CD8-positive, alpha-beta memory T cell (primary cell): Measurements from ENCODE around the gene ZFHX2. TPM values are rescaled to one million over a fixed set of nuclear protein-coding genes. Genes with fewer than 3 reads are reported as not detected.

Experiments used
- CTCF ChIA-PET: fragments of 350-600 bp; sonication (Branson Sonifier 250); formaldehyde crosslinking; loops from one replicate; lab custom pipeline; 2021; ENCODE audit warnings: antibody characterized with exemption; lab: Charles Lee
- POLR2A ChIA-PET: fragments of 350-600 bp; sonication (Branson Sonifier 250); formaldehyde crosslinking; loops from one replicate; lab custom pipeline; 2021; ENCODE audit warnings: antibody characterized with exemption; lab: Charles Lee
- DNase-seq, 5 donors: peaks; one replicate each; pipeline versions ENCODE4 v3.0.0 to v3.0.0-alpha.2; 2020 to 2022; ENCODE audit warnings: mixed read lengths in 1 of 5
- H3K27ac ChIP-seq: one replicate; pipeline ENCODE4 v1.7.0; 2013; ENCODE audit warnings: low read depth, mild to moderate bottlenecking, low read length, moderate library complexity
- H3K27me3 ChIP-seq: 2 replicates; pipeline ENCODE4 v1.7.0; 2013; ENCODE audit warnings: low read length, mild to moderate bottlenecking; ENCODE audit not compliant: insufficient read depth, poor library complexity, severe bottlenecking
- H3K36me3 ChIP-seq: 2 replicates; pipeline ENCODE4 v1.7.0; 2013; ENCODE audit warnings: mild to moderate bottlenecking, low read length, moderate library complexity; ENCODE audit not compliant: insufficient read depth
- H3K4me1 ChIP-seq: 2 replicates; pipeline ENCODE4 v1.7.0; 2013; ENCODE audit warnings: mild to moderate bottlenecking, low read length, moderate library complexity; ENCODE audit not compliant: insufficient read depth
- H3K4me3 ChIP-seq: 2 replicates; pipeline ENCODE4 v1.7.0; 2013; ENCODE audit warnings: mild to moderate bottlenecking, low read length
- H3K9me3 ChIP-seq: 2 replicates; pipeline ENCODE4 v1.7.0; 2013; ENCODE audit warnings: mild to moderate bottlenecking, low read length
- H3K27ac Mint-ChIP-seq, 8 donors: one replicate each; pipeline ENCODE4 v1.8.0; 2020 to 2021; ENCODE audit warnings: mixed read lengths in 8 of 8, mild to moderate bottlenecking in 6 of 8, inconsistent platforms in 3 of 8, moderate library complexity in 3 of 8
- H3K27me3 Mint-ChIP-seq, 2 donors: one replicate each; pipeline ENCODE4 v1.8.0; 2020 to 2021; ENCODE audit warnings: mixed read lengths in 2 of 2, mild to moderate bottlenecking in 1 of 2, moderate library complexity in 1 of 2
- H3K36me3 Mint-ChIP-seq, 3 donors: one replicate each; pipeline ENCODE4 v1.8.0; 2020 to 2021; ENCODE audit warnings: mixed read lengths in 3 of 3, inconsistent platforms in 1 of 3, mild to moderate bottlenecking in 1 of 3
- H3K4me1 Mint-ChIP-seq, 3 donors: one replicate each; pipeline ENCODE4 v1.8.0; 2020 to 2021; ENCODE audit warnings: mixed read lengths in 3 of 3, inconsistent platforms in 1 of 3, mild to moderate bottlenecking in 1 of 3
- H3K4me3 Mint-ChIP-seq, 7 donors: one replicate each; pipeline ENCODE4 v1.8.0; 2020 to 2021; ENCODE audit warnings: mixed read lengths in 7 of 7, mild to moderate bottlenecking in 6 of 7, moderate library complexity in 4 of 7, inconsistent platforms in 2 of 7
- H3K9me3 Mint-ChIP-seq, 5 donors: one replicate each; pipeline ENCODE4 v1.8.0; 2020 to 2022; ENCODE audit warnings: mixed read lengths in 5 of 5, mild to moderate bottlenecking in 3 of 5, moderate library complexity in 2 of 5, inconsistent platforms in 1 of 5
- polyA plus RNA-seq: library from polyadenylated mRNA; unstranded; fragments of 300-500 nt; fragmentation: Illumina TruSeq; gene quantifications from one replicate; pipeline ENCODE4 v1.2.3, GENCODE V29; 2021
- total RNA-seq, 2 experiments: library from RNA; stranded (reverse); gene quantifications; one replicate each; pipeline ENCODE4 v1.2.3, GENCODE V29; 2021

The ZFHX2 gene
- total and polyA plus RNA-seq, 3 experiments from 2014 or later = 2.4 to 2.5 TPM; not detected in 1

- Histone ChIP-seq H3K9me3 (no peaks in the 10 kb centered on the region), H3K4me3 (no peak overlapping the region), H3K36me3 (no peaks in the 10 kb centered on the region), H3K27ac (no peak overlapping the region), H3K27me3 (no peaks in the 10 kb centered on the region), H3K4me1 (no peaks in the 10 kb centered on the region)
- no peak for DNase-seq
- CTCF ChIA-PET = interaction anchor here (1.5 kb wide), 1 partner anchor 34 kb away, joined by 3 read pairs; no protein-coding TSS in a partner anchor
- no peak overlapping the region for H3K4me3 Mint-ChIP-seq
- H3K9me3 Mint-ChIP-seq = no peaks in the 10 kb centered on the region
- no peaks in the 10 kb centered on the region for H3K4me1 Mint-ChIP-seq
- H3K27ac Mint-ChIP-seq = peak overlapping the region in 1 of 8 donors; percentile 12
- no peaks in the 10 kb centered on the region for H3K27me3 Mint-ChIP-seq
- POLR2A ChIA-PET = no interaction called here
- no peaks in the 10 kb centered on the region for H3K36me3 Mint-ChIP-seq
Observed at GRCh38 chr14:23524954-23525353, 26.6 kb downstream of the ZFHX2 start.

DNA sequence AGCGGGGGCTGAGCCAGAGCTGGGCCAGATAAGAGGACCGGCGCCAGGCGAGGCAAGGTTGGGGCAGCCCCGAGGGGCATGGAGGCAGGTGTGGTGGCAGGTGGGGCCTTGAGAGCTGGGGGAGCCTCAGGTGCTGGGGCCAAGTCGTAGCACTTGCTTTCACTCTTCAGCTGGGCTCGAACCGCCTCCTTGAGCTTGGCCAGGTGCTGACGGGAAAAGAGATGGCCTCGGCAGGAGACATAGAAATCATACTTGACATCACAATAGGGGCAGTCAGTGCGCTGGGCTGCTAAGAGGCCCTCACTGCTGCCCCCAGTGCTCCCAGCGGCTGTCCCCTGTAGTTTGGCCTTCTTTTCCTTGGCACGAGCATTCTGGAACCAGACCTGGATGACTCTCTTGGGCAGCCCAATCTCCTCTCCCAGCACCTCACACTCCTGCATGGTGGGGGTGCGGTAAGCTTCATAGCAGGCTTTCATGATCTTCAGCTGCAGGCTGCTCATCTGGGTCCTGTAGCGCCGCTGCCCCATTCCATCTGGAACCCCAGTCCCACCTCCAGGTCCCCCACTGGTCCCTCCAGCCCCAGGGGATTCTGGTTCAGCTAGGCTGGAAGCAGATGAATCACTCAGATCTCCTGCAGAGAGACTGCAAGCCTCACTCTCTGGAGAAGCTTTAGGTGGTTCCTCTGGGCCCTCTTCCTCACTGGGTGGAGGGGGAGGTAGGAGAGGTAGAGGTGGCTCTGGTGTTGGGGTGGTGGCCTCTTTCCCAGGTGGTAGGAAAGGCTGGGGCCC, 28.1 kb downstream of the ZFHX2 start:
- ChIA-PET POLR2A (no interaction called here), CTCF (no interaction called here)
- no peak for DNase-seq
- H3K27ac Mint-ChIP-seq = no peak overlapping the region
- peaks cover 0 to 4% (median 0%) of the 10 kb centered on the region in 3 donors for H3K36me3 Mint-ChIP-seq
- no peaks in the 10 kb centered on the region for H3K27me3 ChIP-seq
- H3K4me3 Mint-ChIP-seq = no peak overlapping the region
- no peaks in the 10 kb centered on the region for H3K9me3 ChIP-seq
- H3K27me3 Mint-ChIP-seq = no peaks in the 10 kb centered on the region
- H3K36me3 ChIP-seq = no peaks in the 10 kb centered on the region
- no peak overlapping the region for H3K4me3 ChIP-seq
- H3K4me1 Mint-ChIP-seq = no peaks in the 10 kb centered on the region
- H3K4me1 ChIP-seq = no peaks in the 10 kb centered on the region
- no peak overlapping the region for H3K27ac ChIP-seq
- H3K9me3 Mint-ChIP-seq = no peaks in the 10 kb centered on the region

DNA sequence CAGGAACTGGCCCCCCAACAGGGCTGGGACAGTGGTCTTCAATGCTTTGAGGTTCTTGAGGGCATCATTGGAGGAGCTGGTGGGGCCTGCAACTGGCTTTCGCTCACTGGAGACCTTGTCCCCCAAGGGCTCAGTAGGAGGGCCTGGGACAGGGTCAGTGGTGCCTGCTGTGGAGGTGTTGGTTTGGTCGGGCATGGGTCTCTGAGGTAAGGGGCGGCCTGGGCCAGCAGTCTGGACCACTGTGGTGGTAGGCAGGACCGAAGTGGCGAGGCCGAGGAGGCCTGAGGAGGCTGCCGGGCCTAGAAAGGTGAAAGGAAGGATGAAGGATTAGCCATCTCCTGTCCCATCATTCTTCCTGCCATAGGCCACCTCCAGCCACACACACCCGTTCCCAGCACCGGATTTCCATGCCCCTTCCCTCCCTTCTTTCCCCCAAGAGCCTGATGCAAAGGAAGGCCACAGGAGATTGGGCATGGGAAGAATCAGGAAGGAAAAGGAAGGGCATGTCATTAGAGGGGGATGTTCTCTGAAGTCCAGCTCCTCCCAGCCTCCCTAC, 28.8 kb downstream of the ZFHX2 start:
- CTCF ChIA-PET = no interaction called here
- peak overlapping the region in 2 of 8 donors; percentile 17 to 60 for H3K27ac Mint-ChIP-seq
- Histone ChIP-seq H3K4me3 (no peak overlapping the region), H3K27me3 (no peaks in the 10 kb centered on the region), H3K4me1 (no peaks in the 10 kb centered on the region), H3K36me3 (no peaks in the 10 kb centered on the region), H3K9me3 (no peaks in the 10 kb centered on the region), H3K27ac (no peak overlapping the region)
- H3K27me3 Mint-ChIP-seq = no peaks in the 10 kb centered on the region
- H3K4me1 Mint-ChIP-seq = no peaks in the 10 kb centered on the region
- no peaks in the 10 kb centered on the region for H3K9me3 Mint-ChIP-seq
- DNase-seq = no peak
- POLR2A ChIA-PET = no interaction called here
- no peak overlapping the region for H3K4me3 Mint-ChIP-seq
- H3K36me3 Mint-ChIP-seq = peaks cover 0 to 4% (median 0%) of the 10 kb centered on the region in 3 donors

- POLR2A ChIA-PET = no interaction called here
- H3K36me3 Mint-ChIP-seq = peaks cover 0 to 4% (median 0%) of the 10 kb centered on the region in 3 donors
- no peak overlapping the region for H3K27ac Mint-ChIP-seq
- H3K27me3 Mint-ChIP-seq = no peaks in the 10 kb centered on the region
- no peak overlapping the region for H3K4me3 Mint-ChIP-seq
- Histone ChIP-seq H3K4me3 (no peak overlapping the region), H3K27me3 (no peaks in the 10 kb centered on the region), H3K4me1 (no peaks in the 10 kb centered on the region), H3K27ac (no peak overlapping the region), H3K36me3 (no peaks in the 10 kb centered on the region), H3K9me3 (no peaks in the 10 kb centered on the region)
- CTCF ChIA-PET = no interaction called here
- H3K9me3 Mint-ChIP-seq = no peaks in the 10 kb centered on the region
- no peaks in the 10 kb centered on the region for H3K4me1 Mint-ChIP-seq
- DNase-seq = no peak
Observed at GRCh38 chr14:23521785-23522640, 29.6 kb downstream of the ZFHX2 start.

GRCh38 chr14:23520899-23521533, 30.5 kb downstream of the ZFHX2 start:
- no peaks in the 10 kb centered on the region for H3K4me1 ChIP-seq
- Mint-ChIP-seq H3K36me3 (peaks cover 0 to 4% (median 0%) of the 10 kb centered on the region in 3 donors), H3K4me3 (no peak overlapping the region), H3K9me3 (no peaks in the 10 kb centered on the region), H3K4me1 (no peaks in the 10 kb centered on the region), H3K27me3 (no peaks in the 10 kb centered on the region), H3K27ac (no peak overlapping the region)
- H3K27me3 ChIP-seq = no peaks in the 10 kb centered on the region
- DNase-seq = no peak
- H3K36me3 ChIP-seq = no peaks in the 10 kb centered on the region
- ChIA-PET CTCF (no interaction called here), POLR2A (no interaction called here)
- H3K9me3 ChIP-seq = no peaks in the 10 kb centered on the region
- H3K4me3 ChIP-seq = no peak overlapping the region
- no peak overlapping the region for H3K27ac ChIP-seq

- Histone ChIP-seq H3K9me3 (no peaks in the 10 kb centered on the region), H3K27ac (no peak overlapping the region), H3K4me1 (no peaks in the 10 kb centered on the region), H3K4me3 (no peak overlapping the region), H3K36me3 (no peaks in the 10 kb centered on the region), H3K27me3 (no peaks in the 10 kb centered on the region)
- peaks cover 0 to 9% (median 2%) of the 10 kb centered on the region in 3 donors for H3K36me3 Mint-ChIP-seq
- H3K4me1 Mint-ChIP-seq = no peaks in the 10 kb centered on the region
- peaks cover 0 to 2% of the 10 kb centered on the region in 2 donors for H3K27me3 Mint-ChIP-seq
- POLR2A ChIA-PET = no interaction called here
- H3K4me3 Mint-ChIP-seq = no peak overlapping the region
- no peak overlapping the region for H3K27ac Mint-ChIP-seq
- DNase-seq = no peak
- CTCF ChIA-PET = no interaction called here
- no peaks in the 10 kb centered on the region for H3K9me3 Mint-ChIP-seq
Observed at GRCh38 chr14:23518709-23519108, 32.9 kb downstream of the ZFHX2 start.

GRCh38 chr14:23517650-23518326, 33.8 kb downstream of the ZFHX2 start:
- Mint-ChIP-seq H3K27me3 (peaks cover 0 to 2% of the 10 kb centered on the region in 2 donors), H3K9me3 (no peaks in the 10 kb centered on the region), H3K4me1 (no peaks in the 10 kb centered on the region), H3K36me3 (peaks cover 0 to 9% (median 2%) of the 10 kb centered on the region in 3 donors), H3K27ac (peak overlapping the region in 1 of 8 donors; percentile 53), H3K4me3 (no peak overlapping the region)
- ChIA-PET POLR2A (no interaction called here), CTCF (interaction anchor here (1.0 kb wide), 1 partner anchor 17 kb away, joined by 3 read pairs; no protein-coding TSS in a partner anchor)
- no peaks in the 10 kb centered on the region for H3K9me3 ChIP-seq
- no peaks in the 10 kb centered on the region for H3K27me3 ChIP-seq
- H3K4me3 ChIP-seq = no peak overlapping the region
- H3K4me1 ChIP-seq = no peaks in the 10 kb centered on the region
- no peak overlapping the region for H3K27ac ChIP-seq
- DNase-seq = no peak
- no peaks in the 10 kb centered on the region for H3K36me3 ChIP-seq
